Caco-2 (cell line): ENCODE results near the gene GALNT15. TPM values are rescaled to one million over a fixed set of nuclear protein-coding genes. Genes with fewer than 3 reads are reported as not detected.

Experiments used
- BruUV-seq: library from RNA; stranded (reverse); fragments of 400-500 nt; replicated peaks from 2 replicates; lab custom pipeline; 2021; lab: Mats Ljungman, UMichigan
- CTCF ChIA-PET: fragments of 300-600 bp; sonication (Branson Sonifier 250); formaldehyde crosslinking; loops from one replicate; lab custom pipeline; 2022; ENCODE audit warnings: antibody characterized with exemption; lab: Charles Lee
- POLR2A ChIA-PET: fragments of 300-600 bp; sonication (Branson Sonifier 250); formaldehyde crosslinking; loops from one replicate; lab custom pipeline; 2022; ENCODE audit warnings: antibody characterized with exemption; lab: Charles Lee
- DNase-seq, 2 experiments: peaks; one replicate each; pipeline versions ENCODE4 v3.0.0 to v3.0.0-alpha.2; 2020 to 2022
- H3K27me3 ChIP-seq: replicated peaks from 2 replicates; pipeline ENCODE4 v1.6.0; 2011; ENCODE audit warnings: low read length; ENCODE audit not compliant: control insufficient read depth, insufficient read depth
- H3K36me3 ChIP-seq: 2 replicates; pipeline ENCODE4 v1.5.1; 2011; ENCODE audit warnings: low read length; ENCODE audit not compliant: control insufficient read depth, insufficient read depth
- H3K4me1 ChIP-seq: fragments of 250-450 bp; sonication (Bioruptor Pico); 2 replicates; pipeline ENCODE4 v1.5.1; 2020; ENCODE audit warnings: mild to moderate bottlenecking
- H3K4me3 ChIP-seq: 2 replicates; pipeline ENCODE4 v1.5.1; 2011; ENCODE audit warnings: low read depth, mild to moderate bottlenecking, control low read depth, low read length
- H3K9me3 ChIP-seq: fragments of 250-450 bp; sonication (Bioruptor Pico); 2 replicates; pipeline ENCODE4 v1.5.1; 2020; ENCODE audit warnings: mild to moderate bottlenecking, moderate library complexity
- H3K27ac Mint-ChIP-seq: one replicate; pipeline ENCODE4 v1.8.0; 2022; ENCODE audit warnings: mixed read lengths; ENCODE audit not compliant: unreplicated experiment
- H3K27me3 Mint-ChIP-seq: one replicate; pipeline ENCODE4 v1.8.0; 2022; ENCODE audit warnings: mixed read lengths; ENCODE audit not compliant: insufficient read depth, unreplicated experiment
- H3K36me3 Mint-ChIP-seq: one replicate; pipeline ENCODE4 v1.8.0; 2022; ENCODE audit warnings: mild to moderate bottlenecking, mixed read lengths; ENCODE audit not compliant: insufficient read depth, unreplicated experiment
- H3K4me1 Mint-ChIP-seq: one replicate; pipeline ENCODE4 v1.8.0; 2022; ENCODE audit warnings: low read depth, mixed read lengths; ENCODE audit not compliant: unreplicated experiment
- H3K4me3 Mint-ChIP-seq: one replicate; pipeline ENCODE4 v1.8.0; 2022; ENCODE audit warnings: mild to moderate bottlenecking, moderate library complexity, mixed read lengths; ENCODE audit not compliant: unreplicated experiment
- H3K9me3 Mint-ChIP-seq: one replicate; pipeline ENCODE4 v1.8.0; 2022; ENCODE audit warnings: mixed read lengths; ENCODE audit not compliant: unreplicated experiment
- CTCF ChIP-seq, 2 experiments: fragments of 200-600 bp in 1 of 2; IDR thresholded peaks; 1 replicate in 1 of 2; 2 replicates in 1 of 2; pipeline versions ENCODE4 v1.5.1 to v1.8.0; 2011 to 2022; ENCODE audit warnings: antibody characterized with exemption in 1 of 2, control low read depth in 1 of 2, inconsistent platforms in 1 of 2, low read depth in 1 of 2, low read length in 1 of 2, mild to moderate bottlenecking in 1 of 2, moderate library complexity in 1 of 2; ENCODE audit not compliant: insufficient read depth in 1 of 2, severe bottlenecking in 1 of 2, unreplicated experiment in 1 of 2
- intact Hi-C: fragments of 100-400 bp; cut with micrococcal nuclease; formaldehyde crosslinking; loops from one replicate; pipeline ENCODE4 v1.10.0; 2022; ENCODE audit not compliant: unreplicated experiment
- total RNA-seq: library from RNA; stranded (reverse); gene quantifications from 2 replicates; pipeline ENCODE4 v1.2.3, GENCODE V29; 2022

The GALNT15 gene
- total RNA-seq, 1 experiment from 2014 or later = not detected

- Histone ChIP-seq H3K9me3 (no peaks in the 10 kb centered on the region), H3K27me3 (no peaks in the 10 kb centered on the region; the same call in 1 of the 2 replicates), H3K36me3 (no peaks in the 10 kb centered on the region), H3K4me1 (no peaks in the 10 kb centered on the region), H3K4me3 (no peak overlapping the region)
- intact Hi-C loops = loop anchor here (10.0 kb wide), 1 partner anchor 369 kb away; no protein-coding TSS in a partner anchor
- peaks cover 8% of the 10 kb centered on the region for H3K27me3 Mint-ChIP-seq
- no peak for DNase-seq
- H3K9me3 Mint-ChIP-seq = no peaks in the 10 kb centered on the region
- BruUV-seq = no TSS peak
- no peaks in the 10 kb centered on the region for H3K36me3 Mint-ChIP-seq
- ChIA-PET POLR2A (no interaction called here), CTCF (no interaction called here)
- no peak overlapping the region for H3K27ac Mint-ChIP-seq
- TF ChIP-seq CTCF (IDR thresholded peaks at IDR 0.05; ENCODE audit: insufficient read depth in 1 of 2, low read depth in 1 of 2, low read length in 1 of 2, severe bottlenecking in 1 of 2, unreplicated experiment in 1 of 2) = no peak
- H3K4me1 Mint-ChIP-seq = no peaks in the 10 kb centered on the region
- no peak overlapping the region for H3K4me3 Mint-ChIP-seq
These were observed 11.6 kb downstream of the GALNT15 start for GRCh38 chr3:16186086-16186485.

- no peak for TF ChIP-seq CTCF (IDR thresholded peaks at IDR 0.05; ENCODE audit: insufficient read depth in 1 of 2, low read depth in 1 of 2, low read length in 1 of 2, severe bottlenecking in 1 of 2, unreplicated experiment in 1 of 2)
- Histone ChIP-seq H3K36me3 (no peaks in the 10 kb centered on the region), H3K4me1 (no peaks in the 10 kb centered on the region), H3K4me3 (no peak overlapping the region), H3K9me3 (no peaks in the 10 kb centered on the region), H3K27me3 (no peaks in the 10 kb centered on the region; the same call in 1 of the 2 replicates)
- Mint-ChIP-seq H3K27me3 (peaks cover 8% of the 10 kb centered on the region), H3K4me3 (no peak overlapping the region), H3K36me3 (no peaks in the 10 kb centered on the region), H3K27ac (no peak overlapping the region), H3K4me1 (no peaks in the 10 kb centered on the region), H3K9me3 (no peaks in the 10 kb centered on the region)
- intact Hi-C loops = loop anchor here (10.0 kb wide), 1 partner anchor 368 kb away; no protein-coding TSS in a partner anchor
- DNase-seq = no peak
- no TSS peak for BruUV-seq
- ChIA-PET CTCF (no interaction called here), POLR2A (no interaction called here)
These were observed 12.1 kb downstream of the GALNT15 start for GRCh38 chr3:16186565-16186964.

GRCh38 chr3:16187213-16187790 lies 12.8 kb downstream of the GALNT15 start:
- Mint-ChIP-seq H3K27me3 (peaks cover 8% of the 10 kb centered on the region), H3K4me3 (no peak overlapping the region), H3K36me3 (no peaks in the 10 kb centered on the region)

More at GRCh38 chr3:16187213-16187790, 12.8 kb downstream of the GALNT15 start:
- ChIA-PET POLR2A (no interaction called here), CTCF (interaction anchor here (0.6 kb wide), 1 partner anchor 13 kb away, joined by 3 read pairs; no protein-coding TSS in a partner anchor)
- Mint-ChIP-seq H3K27ac (no peak overlapping the region), H3K9me3 (no peaks in the 10 kb centered on the region), H3K4me1 (no peaks in the 10 kb centered on the region)
- Histone ChIP-seq H3K4me1 (no peaks in the 10 kb centered on the region), H3K36me3 (no peaks in the 10 kb centered on the region), H3K4me3 (no peak overlapping the region), H3K9me3 (no peaks in the 10 kb centered on the region), H3K27me3 (no peaks in the 10 kb centered on the region; the same call in 1 of the 2 replicates)
- no peak for TF ChIP-seq CTCF (IDR thresholded peaks at IDR 0.05; ENCODE audit: insufficient read depth in 1 of 2, low read depth in 1 of 2, low read length in 1 of 2, severe bottlenecking in 1 of 2, unreplicated experiment in 1 of 2)
- DNase-seq = no peak
- intact Hi-C loops = loop anchor here (10.0 kb wide), 1 partner anchor 367 kb away; no protein-coding TSS in a partner anchor
- no TSS peak for BruUV-seq
